Sigmoid colon (tissue), 4 donors: ENCODE measurements around the gene MTA3.

Experiments
- CTCF ChIP-seq, 4 experiments: fragments of 450-650 bp in 3 of 4; fragments of 200-600 bp in 1 of 4; IDR thresholded peaks; one replicate each; pipeline ENCODE4 v1.5.1; 2016 to 2019; ENCODE audit warnings: antibody characterized with exemption in 4 of 4, mild to moderate bottlenecking in 3 of 4, moderate library complexity in 2 of 4
- EP300 ChIP-seq, 4 donors: sonication (generic); formaldehyde crosslinking; IDR thresholded peaks; one replicate each; pipeline ENCODE4 v1.6.1; 2017; ENCODE audit warnings: antibody characterized with exemption in 4 of 4
- POLR2A ChIP-seq, 2 donors: fragments of 450-650 bp; IDR thresholded peaks; one replicate each; pipeline ENCODE4 v1.6.1; 2016; ENCODE audit warnings: antibody characterized with exemption in 2 of 2, mild to moderate bottlenecking in 2 of 2, moderate library complexity in 2 of 2
- POLR2AphosphoS5 ChIP-seq, 4 donors: sonication (generic); formaldehyde crosslinking; IDR thresholded peaks; one replicate each; pipeline ENCODE4 v1.6.1; 2017; ENCODE audit warnings: antibody characterized with exemption in 4 of 4

- TF ChIP-seq CTCF (IDR thresholded peaks at IDR 0.05), result no peak
- no peak for TF ChIP-seq POLR2AphosphoS5 (IDR thresholded peaks at IDR 0.05)
- no peak for TF ChIP-seq EP300 (IDR thresholded peaks at IDR 0.05)
- no peak for TF ChIP-seq POLR2A (IDR thresholded peaks at IDR 0.05)
These were observed 107.4 kb downstream of the MTA3 start for GRCh38 chr2:42675815-42676214.
